Measurements from ENCODE around the gene MVB12B. TPM values are rescaled to one million over a fixed set of nuclear protein-coding genes. Genes with fewer than 3 reads are reported as not detected.

The MVB12B gene
- total RNA-seq, 1 donor from 2014 or later = 20.2 TPM

DNA sequence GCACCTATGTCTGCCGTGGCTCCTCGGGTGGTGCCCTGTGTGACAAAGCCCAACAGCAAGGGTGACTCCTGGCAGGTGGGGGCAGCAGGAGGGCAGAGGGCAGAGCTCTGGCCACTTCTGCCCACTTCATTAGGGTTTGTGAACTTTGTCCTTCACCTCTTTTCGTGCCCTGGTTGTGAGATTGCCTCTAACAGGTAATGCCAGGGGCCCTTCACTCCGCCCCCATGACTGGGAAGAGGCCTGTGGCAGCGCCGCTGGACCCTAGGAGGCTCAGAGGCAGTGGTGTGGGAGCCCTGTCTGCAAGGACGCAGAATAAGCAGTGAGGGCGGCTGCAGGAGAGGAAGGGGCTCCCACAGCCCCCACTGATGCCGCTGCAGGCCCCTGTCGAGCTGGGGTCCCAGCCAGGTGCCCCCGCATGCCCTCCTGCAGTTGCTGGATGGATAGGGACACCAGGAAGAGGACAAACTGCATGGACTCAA, 178.4 kb downstream of the MVB12B start:
- Mint-ChIP-seq H3K27ac (ENCODE audit: unreplicated experiment) (no peak overlapping the region), H3K4me1 (ENCODE audit: unreplicated experiment) (peaks cover 24% of the 10 kb centered on the region), H3K9me3 (ENCODE audit: unreplicated experiment) (no peaks in the 10 kb centered on the region), H3K4me3 (ENCODE audit: unreplicated experiment) (no peak overlapping the region), H3K36me3 (ENCODE audit: unreplicated experiment) (no peaks in the 10 kb centered on the region), H3K27me3 (ENCODE audit: unreplicated experiment) (no peaks in the 10 kb centered on the region)
- no peak for DNase-seq (ENCODE audit: extremely low spot score, unreplicated experiment)
- TF ChIP-seq, protein P1, sequence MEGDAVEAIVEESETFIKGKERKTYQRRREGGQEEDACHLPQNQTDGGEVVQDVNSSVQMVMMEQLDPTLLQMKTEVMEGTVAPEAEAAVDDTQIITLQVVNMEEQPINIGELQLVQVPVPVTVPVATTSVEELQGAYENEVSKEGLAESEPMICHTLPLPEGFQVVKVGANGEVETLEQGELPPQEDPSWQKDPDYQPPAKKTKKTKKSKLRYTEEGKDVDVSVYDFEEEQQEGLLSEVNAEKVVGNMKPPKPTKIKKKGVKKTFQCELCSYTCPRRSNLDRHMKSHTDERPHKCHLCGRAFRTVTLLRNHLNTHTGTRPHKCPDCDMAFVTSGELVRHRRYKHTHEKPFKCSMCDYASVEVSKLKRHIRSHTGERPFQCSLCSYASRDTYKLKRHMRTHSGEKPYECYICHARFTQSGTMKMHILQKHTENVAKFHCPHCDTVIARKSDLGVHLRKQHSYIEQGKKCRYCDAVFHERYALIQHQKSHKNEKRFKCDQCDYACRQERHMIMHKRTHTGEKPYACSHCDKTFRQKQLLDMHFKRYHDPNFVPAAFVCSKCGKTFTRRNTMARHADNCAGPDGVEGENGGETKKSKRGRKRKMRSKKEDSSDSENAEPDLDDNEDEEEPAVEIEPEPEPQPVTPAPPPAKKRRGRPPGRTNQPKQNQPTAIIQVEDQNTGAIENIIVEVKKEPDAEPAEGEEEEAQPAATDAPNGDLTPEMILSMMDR (IDR thresholded peaks at IDR 0.05) = no peak

DNA sequence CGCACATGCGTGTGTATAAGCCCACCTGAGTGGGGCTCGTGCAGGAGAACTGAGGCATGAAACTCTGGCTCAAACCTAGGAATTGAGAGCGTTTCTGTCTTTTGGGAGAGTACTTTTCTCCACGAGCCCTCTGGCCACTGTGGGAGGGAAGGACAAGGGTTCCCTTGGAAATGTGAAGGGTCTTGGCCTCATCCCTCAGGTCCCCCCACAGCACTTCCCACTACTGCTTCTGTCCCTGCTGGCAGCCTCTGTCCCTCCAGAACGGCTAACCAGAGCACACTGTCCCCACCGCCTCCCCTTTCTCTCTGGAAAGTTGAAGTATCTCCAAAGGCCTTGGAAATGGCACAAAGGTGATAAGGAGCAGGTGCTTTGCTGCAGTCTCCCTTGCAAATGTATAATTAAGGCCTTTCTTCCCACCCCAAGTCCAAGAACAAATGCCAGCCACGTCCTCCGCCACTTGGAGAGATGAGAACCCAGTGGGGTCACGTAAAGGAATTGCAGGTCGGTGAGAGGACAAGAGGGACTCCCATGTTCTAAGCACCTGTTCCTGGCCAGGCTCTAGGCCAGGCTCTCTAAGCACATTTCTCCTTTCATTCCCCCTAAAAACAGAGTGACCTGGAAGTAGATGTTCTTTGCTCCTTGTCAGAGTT, 179.2 kb downstream of the MVB12B start:
- H3K27ac Mint-ChIP-seq (ENCODE audit: unreplicated experiment) = no peak overlapping the region
- no peak for DNase-seq (ENCODE audit: extremely low spot score, unreplicated experiment)
- TF ChIP-seq, protein P1 (IDR thresholded peaks at IDR 0.05) = no peak
- H3K4me3 Mint-ChIP-seq (ENCODE audit: unreplicated experiment) = no peak overlapping the region
- H3K27me3 Mint-ChIP-seq (ENCODE audit: unreplicated experiment) = no peaks in the 10 kb centered on the region
- peaks cover 16% of the 10 kb centered on the region for H3K4me1 Mint-ChIP-seq (ENCODE audit: unreplicated experiment)
- no peaks in the 10 kb centered on the region for H3K36me3 Mint-ChIP-seq (ENCODE audit: unreplicated experiment)
- H3K9me3 Mint-ChIP-seq (ENCODE audit: unreplicated experiment) = no peaks in the 10 kb centered on the region

DNA sequence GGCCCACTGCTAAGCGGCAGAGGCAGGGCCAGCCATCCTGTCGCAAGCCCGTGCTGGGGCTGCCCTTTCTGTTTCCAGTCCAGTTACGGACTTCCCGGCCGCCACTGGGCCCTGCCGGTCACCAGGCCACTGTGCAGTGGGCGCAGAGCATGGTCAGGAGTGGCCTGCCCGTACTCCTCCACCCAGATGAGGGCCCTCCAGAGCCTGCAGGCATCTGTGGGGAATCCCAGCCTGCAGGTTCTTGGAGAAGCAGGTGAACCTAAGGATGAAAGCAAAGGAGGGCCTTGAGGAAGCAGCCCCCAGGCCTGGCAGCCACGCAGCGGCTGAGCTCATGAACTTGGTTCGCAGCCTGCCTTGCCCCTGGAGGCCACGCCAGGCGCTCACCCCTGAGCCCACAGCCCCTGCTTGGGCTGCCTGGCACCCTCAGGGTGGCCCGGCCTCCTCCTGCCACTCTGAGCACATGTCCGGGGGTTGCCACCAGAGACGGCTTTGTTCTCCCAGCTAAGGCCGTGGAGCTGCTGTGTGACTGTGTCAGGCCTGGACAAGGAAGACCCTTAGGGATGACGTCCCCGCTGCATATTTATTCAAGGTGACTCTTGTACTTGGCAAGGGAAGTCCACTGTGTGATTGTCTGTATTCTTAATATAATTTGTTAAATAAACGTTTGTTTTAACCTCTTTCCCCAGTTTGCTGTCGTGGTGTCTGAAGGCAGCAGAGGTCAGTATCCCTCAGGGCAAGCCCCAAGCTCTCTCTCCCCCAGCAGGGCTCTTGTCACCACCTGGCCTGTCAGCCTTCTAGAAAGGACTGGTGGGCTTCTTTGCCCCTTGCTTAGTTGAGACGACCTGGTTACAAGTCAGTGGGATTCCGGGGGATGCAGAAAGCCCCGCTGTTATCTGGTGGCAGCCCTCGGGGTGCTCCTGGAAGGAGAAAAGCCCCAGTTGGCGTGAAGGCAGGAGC, 180.0 kb downstream of the MVB12B start:
- no peaks in the 10 kb centered on the region for H3K36me3 Mint-ChIP-seq (ENCODE audit: unreplicated experiment)
- DNase-seq (ENCODE audit: extremely low spot score, unreplicated experiment) = no peak

DNA sequence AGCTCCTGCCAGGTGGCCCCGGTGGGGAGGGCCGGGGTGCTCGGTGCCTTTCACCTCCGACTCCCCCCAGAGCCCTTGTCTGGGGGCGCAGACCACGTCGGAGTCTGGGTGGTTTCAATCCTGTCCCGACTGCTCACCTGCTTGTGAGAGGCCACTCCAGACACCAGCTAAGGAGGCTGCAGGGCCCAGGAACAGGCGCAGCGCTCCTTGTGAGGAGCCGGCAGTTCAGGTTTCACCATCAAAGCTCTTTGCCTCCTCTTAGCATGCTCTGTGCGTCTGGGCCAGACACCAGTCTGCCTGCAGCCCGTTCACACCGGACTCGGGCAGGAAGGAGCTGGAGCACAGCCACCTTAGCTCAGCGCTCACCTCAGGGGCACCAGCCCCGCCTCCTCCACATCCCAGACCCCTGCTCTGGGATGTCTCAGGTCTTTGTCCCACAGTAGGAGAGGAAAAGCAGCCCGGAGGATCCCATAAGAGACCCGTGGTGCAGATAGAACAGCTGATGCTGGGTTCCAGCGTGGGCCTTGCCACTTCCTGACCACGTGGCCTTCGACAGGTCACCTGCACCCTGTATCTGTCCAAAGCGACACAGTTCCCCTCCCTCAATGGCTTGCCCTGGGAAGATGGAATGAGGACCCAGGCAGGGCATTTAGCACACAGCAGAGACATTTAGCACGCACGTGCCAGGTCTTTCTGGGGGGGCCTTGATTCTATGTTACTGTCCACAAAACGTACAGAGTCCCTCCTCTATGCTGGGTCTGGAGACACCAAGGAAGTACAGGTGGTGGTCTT, 180.9 kb downstream of the MVB12B start:
- TF ChIP-seq, protein P1 (IDR thresholded peaks at IDR 0.05) = no peak
- Mint-ChIP-seq H3K27ac (ENCODE audit: unreplicated experiment) (no peak overlapping the region), H3K9me3 (ENCODE audit: unreplicated experiment) (no peaks in the 10 kb centered on the region), H3K4me3 (ENCODE audit: unreplicated experiment) (no peak overlapping the region), H3K4me1 (ENCODE audit: unreplicated experiment) (peaks cover 14% of the 10 kb centered on the region), H3K27me3 (ENCODE audit: unreplicated experiment) (peaks cover 5% of the 10 kb centered on the region), H3K36me3 (ENCODE audit: unreplicated experiment) (no peaks in the 10 kb centered on the region)
- no peak for DNase-seq (ENCODE audit: extremely low spot score, unreplicated experiment)

More for the DNA sequence above, 180.0 kb downstream of the MVB12B start:
- TF ChIP-seq, protein P1 (IDR thresholded peaks at IDR 0.05) = no peak
- peaks cover 2% of the 10 kb centered on the region for H3K27me3 Mint-ChIP-seq (ENCODE audit: unreplicated experiment)
- no peaks in the 10 kb centered on the region for H3K9me3 Mint-ChIP-seq (ENCODE audit: unreplicated experiment)
- peaks cover 16% of the 10 kb centered on the region for H3K4me1 Mint-ChIP-seq (ENCODE audit: unreplicated experiment)
- no peak overlapping the region for H3K27ac Mint-ChIP-seq (ENCODE audit: unreplicated experiment)
- no peak overlapping the region for H3K4me3 Mint-ChIP-seq (ENCODE audit: unreplicated experiment)

All from osteocyte (in vitro differentiated cells).